K562 (cell line): ENCODE measurements around the gene DGCR2. TPM values are rescaled to one million over a fixed set of nuclear protein-coding genes. Genes with fewer than 3 reads are reported as not detected.

Experiments used
- CXXC5 ChIP-seq: fragments of 250-450 bp; sonication (Bioruptor Pico); IDR thresholded peaks from 2 replicates; pipeline ENCODE4 v1.8.0; 2022; ENCODE audit warnings: inconsistent platforms, mild to moderate bottlenecking, moderate library complexity
- HDAC1 ChIP-seq, 2 experiments: fragments of 450-650 bp; IDR thresholded peaks; 2 replicates each; pipeline ENCODE4 v1.6.1; 2016 to 2017; ENCODE audit warnings: inconsistent platforms in 1 of 2, mild to moderate bottlenecking in 1 of 2, moderate library complexity in 1 of 2
- IFI16 ChIP-seq: fragments of 250-450 bp; sonication (Bioruptor Pico); IDR thresholded peaks from 2 replicates; pipeline ENCODE4 v2.1.2; 2022; ENCODE audit warnings: mild to moderate bottlenecking, inconsistent platforms
- ILK ChIP-seq: fragments of 450-650 bp; IDR thresholded peaks from 2 replicates; pipeline ENCODE4 v1.6.1; 2016; ENCODE audit warnings: missing genetic modification characterization, low read depth, mild to moderate bottlenecking, missing compliant biosample characterization, moderate library complexity, borderline replicate concordance
- MTA3 ChIP-seq: fragments of 450-650 bp; formaldehyde crosslinking; IDR thresholded peaks from 2 replicates; pipeline ENCODE4 v1.6.1; 2017; ENCODE audit warnings: mild to moderate bottlenecking, borderline replicate concordance
- MYC ChIP-seq, 2 experiments: fragments of 250-450 bp in 1 of 2; sonication (Bioruptor Pico) in 1 of 2; IDR thresholded peaks; 2 replicates each; pipeline versions ENCODE4 v1.5.1 to v1.6.1; 2012 to 2021; ENCODE audit warnings: low read depth in 2 of 2, borderline replicate concordance in 1 of 2, improper control_type of control experiment in 1 of 2, low read length in 1 of 2, mild to moderate bottlenecking in 1 of 2, moderate library complexity in 1 of 2
- PHB2 ChIP-seq: fragments of 450-650 bp; IDR thresholded peaks from 2 replicates; pipeline ENCODE4 v1.6.1; 2017; ENCODE audit warnings: low read depth
- SNIP1 ChIP-seq: fragments of 450-650 bp; IDR thresholded peaks from 2 replicates; pipeline ENCODE4 v1.7.1; 2017; ENCODE audit warnings: low read depth, mild to moderate bottlenecking
- ZFP36 ChIP-seq: fragments of 150-350 bp; IDR thresholded peaks from 2 replicates; pipeline ENCODE4 v1.6.1; 2018; ENCODE audit warnings: low read length, low read depth; ENCODE audit not compliant: partially characterized antibody
- ZNF175 ChIP-seq: fragments of 200-800 bp; sonication (Bioruptor generic); IDR thresholded peaks from 2 replicates; pipeline ENCODE4 v1.6.1; 2016; ENCODE audit warnings: low read depth, mild to moderate bottlenecking, missing genetic modification characterization, missing compliant biosample characterization
- ZNF197 ChIP-seq: fragments of 200-800 bp; sonication (Bioruptor generic); IDR thresholded peaks from 2 replicates; pipeline ENCODE4 v1.6.1; 2016; ENCODE audit warnings: low read depth, missing genetic modification characterization, missing compliant biosample characterization
- ZNF224 ChIP-seq: sonication (generic); formaldehyde crosslinking; IDR thresholded peaks from 2 replicates; pipeline ENCODE4 v1.8.0; 2022; ENCODE audit warnings: mild to moderate bottlenecking, missing genetic modification reagents
- polyA plus RNA-seq, 8 experiments: library from polyadenylated mRNA; depleted of rRNA in 4 of 8; stranded (reverse) in 5 of 8; unstranded in 3 of 8; fragments of >200 nt; fragmentation: Nextera tagmentation in 2 of 8; fragmentation: Illumina TruSeq in 1 of 8; extraction: Ambion mirVana in 2 of 8; extraction: Trizol in 1 of 8; gene quantifications; 2 replicates each; pipeline versions ENCODE4 v1.2.1 to v1.2.3, GENCODE V29; 2011 to 2014; ENCODE audit warnings: inconsistent platforms in 1 of 8, missing spikeins in 1 of 8
- total RNA-seq, 7 experiments: library from RNA; depleted of rRNA in 6 of 7; stranded (reverse); fragments of >200 nt in 6 of 7; fragmentation: Illumina TruSeq in 2 of 7; extraction: Trizol in 2 of 7; gene quantifications; 2 replicates each; pipeline versions ENCODE4 v1.2.1 to v1.2.3, GENCODE V29; 2011 to 2021; ENCODE audit warnings: low replicate concordance in 1 of 7
- TF ChIP-seq, protein P1 (sequence below): fragments of 450-650 bp; conservative IDR thresholded peaks from 2 replicates; pipeline ENCODE4 v1.6.1; 2016; ENCODE audit warnings: missing genetic modification characterization, low read depth, mild to moderate bottlenecking, missing compliant biosample characterization, moderate library complexity
- TF ChIP-seq, protein P2 (sequence below): fragments of 250-450 bp; sonication (Bioruptor Pico); IDR thresholded peaks from 2 replicates; pipeline ENCODE4 v1.8.0; 2022; ENCODE audit warnings: moderate library complexity, mild to moderate bottlenecking, inconsistent platforms
- TF ChIP-seq, protein P3 (sequence below), 3 experiments: fragments of 200-800 bp in 1 of 3; sonication (Bioruptor generic) in 1 of 3; sonication (generic) in 1 of 3; formaldehyde crosslinking in 1 of 3; IDR thresholded peaks; 2 replicates each; pipeline versions ENCODE4 v1.6.1 to v1.8.0; 2016 to 2022; ENCODE audit warnings: mild to moderate bottlenecking in 2 of 3, missing compliant biosample characterization in 2 of 3, missing genetic modification characterization in 2 of 3, missing genetic modification reagents in 1 of 3
- TF ChIP-seq, protein P4 (sequence below), 3 experiments: fragments of 200-800 bp in 1 of 3; fragments of 250-450 bp in 1 of 3; fragments of 450-650 bp in 1 of 3; sonication (Bioruptor Pico) in 1 of 3; sonication (Bioruptor generic) in 1 of 3; formaldehyde crosslinking in 1 of 3; IDR thresholded peaks; 2 replicates each; pipeline versions ENCODE4 v1.6.1 to v1.8.0; 2016 to 2022; ENCODE audit warnings: mild to moderate bottlenecking in 2 of 3, missing genetic modification characterization in 2 of 3, missing compliant biosample characterization in 1 of 3, moderate library complexity in 1 of 3
- TF ChIP-seq, protein P5 (sequence below): IDR thresholded peaks from 2 replicates; pipeline ENCODE4 v1.6.1; 2016; ENCODE audit warnings: missing genetic modification characterization, missing compliant biosample characterization

Gene DGCR2
- total and polyA plus RNA-seq, 9 of the 15 experiments (the other 6 are each of a cell fraction or from before 2014, with no cell fraction given): 0.69 to 101 (median 56.4) TPM

DNA sequence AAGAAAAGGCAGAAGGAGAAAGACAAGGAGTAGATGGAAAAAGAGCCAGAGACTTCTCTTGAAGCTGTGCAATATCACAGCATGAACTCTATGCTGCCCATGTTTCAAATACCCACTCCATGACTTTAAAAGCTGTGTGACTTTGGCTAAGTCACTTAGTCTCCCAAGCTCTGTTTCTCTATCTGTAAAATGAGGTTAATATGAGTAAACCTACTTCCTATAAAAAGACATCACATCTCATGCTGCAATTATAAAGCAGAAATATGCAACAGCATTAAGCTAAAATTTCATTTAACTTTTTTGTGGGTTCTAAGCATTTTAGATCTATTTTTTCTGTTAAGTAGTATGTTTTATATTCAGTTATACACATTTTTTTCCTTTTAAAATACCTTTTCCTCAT is 11.6 kb downstream of the DGCR2 start (continued):
- TF ChIP-seq, protein P1, sequence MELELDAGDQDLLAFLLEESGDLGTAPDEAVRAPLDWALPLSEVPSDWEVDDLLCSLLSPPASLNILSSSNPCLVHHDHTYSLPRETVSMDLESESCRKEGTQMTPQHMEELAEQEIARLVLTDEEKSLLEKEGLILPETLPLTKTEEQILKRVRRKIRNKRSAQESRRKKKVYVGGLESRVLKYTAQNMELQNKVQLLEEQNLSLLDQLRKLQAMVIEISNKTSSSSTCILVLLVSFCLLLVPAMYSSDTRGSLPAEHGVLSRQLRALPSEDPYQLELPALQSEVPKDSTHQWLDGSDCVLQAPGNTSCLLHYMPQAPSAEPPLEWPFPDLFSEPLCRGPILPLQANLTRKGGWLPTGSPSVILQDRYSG (tag): peak; percentile 35; the same call in 1 of the 2 replicates
- TF ChIP-seq ZNF197 (CRISPR knock-in tag): no peak
- no peak for TF ChIP-seq ZNF175 (CRISPR knock-in tag)
- peak; percentile 25 for TF ChIP-seq ZFP36
- no peak for TF ChIP-seq PHB2
- no peak for TF ChIP-seq SNIP1
- no peak for TF ChIP-seq MTA3
- TF ChIP-seq, protein P2, sequence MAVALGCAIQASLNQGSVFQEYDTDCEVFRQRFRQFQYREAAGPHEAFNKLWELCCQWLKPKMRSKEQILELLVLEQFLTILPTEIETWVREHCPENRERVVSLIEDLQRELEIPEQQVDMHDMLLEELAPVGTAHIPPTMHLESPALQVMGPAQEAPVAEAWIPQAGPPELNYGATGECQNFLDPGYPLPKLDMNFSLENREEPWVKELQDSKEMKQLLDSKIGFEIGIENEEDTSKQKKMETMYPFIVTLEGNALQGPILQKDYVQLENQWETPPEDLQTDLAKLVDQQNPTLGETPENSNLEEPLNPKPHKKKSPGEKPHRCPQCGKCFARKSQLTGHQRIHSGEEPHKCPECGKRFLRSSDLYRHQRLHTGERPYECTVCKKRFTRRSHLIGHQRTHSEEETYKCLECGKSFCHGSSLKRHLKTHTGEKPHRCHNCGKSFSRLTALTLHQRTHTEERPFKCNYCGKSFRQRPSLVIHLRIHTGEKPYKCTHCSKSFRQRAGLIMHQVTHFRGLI (CRISPR knock-in tag): no peak
- no peak for TF ChIP-seq ZNF224 (CRISPR knock-in tag)
- TF ChIP-seq, protein P3, sequence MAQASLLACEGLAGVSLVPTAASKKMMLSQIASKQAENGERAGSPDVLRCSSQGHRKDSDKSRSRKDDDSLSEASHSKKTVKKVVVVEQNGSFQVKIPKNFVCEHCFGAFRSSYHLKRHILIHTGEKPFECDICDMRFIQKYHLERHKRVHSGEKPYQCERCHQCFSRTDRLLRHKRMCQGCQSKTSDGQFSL (CRISPR knock-in tag; IDR thresholded peaks at IDR 0.05): no peak
- TF ChIP-seq, protein P3 (tag; IDR thresholded peaks at IDR 0.05): no peak
- no peak for TF ChIP-seq HDAC1 (IDR thresholded peaks at IDR 0.05)
- TF ChIP-seq, protein P4, sequence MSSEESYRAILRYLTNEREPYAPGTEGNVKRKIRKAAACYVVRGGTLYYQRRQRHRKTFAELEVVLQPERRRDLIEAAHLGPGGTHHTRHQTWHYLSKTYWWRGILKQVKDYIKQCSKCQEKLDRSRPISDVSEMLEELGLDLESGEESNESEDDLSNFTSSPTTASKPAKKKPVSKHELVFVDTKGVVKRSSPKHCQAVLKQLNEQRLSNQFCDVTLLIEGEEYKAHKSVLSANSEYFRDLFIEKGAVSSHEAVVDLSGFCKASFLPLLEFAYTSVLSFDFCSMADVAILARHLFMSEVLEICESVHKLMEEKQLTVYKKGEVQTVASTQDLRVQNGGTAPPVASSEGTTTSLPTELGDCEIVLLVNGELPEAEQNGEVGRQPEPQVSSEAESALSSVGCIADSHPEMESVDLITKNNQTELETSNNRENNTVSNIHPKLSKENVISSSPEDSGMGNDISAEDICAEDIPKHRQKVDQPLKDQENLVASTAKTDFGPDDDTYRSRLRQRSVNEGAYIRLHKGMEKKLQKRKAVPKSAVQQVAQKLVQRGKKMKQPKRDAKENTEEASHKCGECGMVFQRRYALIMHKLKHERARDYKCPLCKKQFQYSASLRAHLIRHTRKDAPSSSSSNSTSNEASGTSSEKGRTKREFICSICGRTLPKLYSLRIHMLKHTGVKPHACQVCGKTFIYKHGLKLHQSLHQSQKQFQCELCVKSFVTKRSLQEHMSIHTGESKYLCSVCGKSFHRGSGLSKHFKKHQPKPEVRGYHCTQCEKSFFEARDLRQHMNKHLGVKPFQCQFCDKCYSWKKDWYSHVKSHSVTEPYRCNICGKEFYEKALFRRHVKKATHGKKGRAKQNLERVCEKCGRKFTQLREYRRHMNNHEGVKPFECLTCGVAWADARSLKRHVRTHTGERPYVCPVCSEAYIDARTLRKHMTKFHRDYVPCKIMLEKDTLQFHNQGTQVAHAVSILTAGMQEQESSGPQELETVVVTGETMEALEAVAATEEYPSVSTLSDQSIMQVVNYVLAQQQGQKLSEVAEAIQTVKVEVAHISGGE (CRISPR knock-in tag; IDR thresholded peaks at IDR 0.05): no peak
- TF ChIP-seq, protein P5, sequence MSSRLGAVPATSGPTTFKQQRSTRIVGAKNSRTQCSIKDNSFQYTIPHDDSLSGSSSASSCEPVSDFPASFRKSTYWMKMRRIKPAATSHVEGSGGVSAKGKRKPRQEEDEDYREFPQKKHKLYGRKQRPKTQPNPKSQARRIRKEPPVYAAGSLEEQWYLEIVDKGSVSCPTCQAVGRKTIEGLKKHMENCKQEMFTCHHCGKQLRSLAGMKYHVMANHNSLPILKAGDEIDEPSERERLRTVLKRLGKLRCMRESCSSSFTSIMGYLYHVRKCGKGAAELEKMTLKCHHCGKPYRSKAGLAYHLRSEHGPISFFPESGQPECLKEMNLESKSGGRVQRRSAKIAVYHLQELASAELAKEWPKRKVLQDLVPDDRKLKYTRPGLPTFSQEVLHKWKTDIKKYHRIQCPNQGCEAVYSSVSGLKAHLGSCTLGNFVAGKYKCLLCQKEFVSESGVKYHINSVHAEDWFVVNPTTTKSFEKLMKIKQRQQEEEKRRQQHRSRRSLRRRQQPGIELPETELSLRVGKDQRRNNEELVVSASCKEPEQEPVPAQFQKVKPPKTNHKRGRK (tag): no peak
- TF ChIP-seq CXXC5 (CRISPR knock-in tag): no peak
- TF ChIP-seq IFI16 (CRISPR knock-in tag): no peak
- TF ChIP-seq MYC (IDR thresholded peaks at IDR 0.05; ENCODE audit: low read depth, low read length): peak; percentile 2; the same call in 1 of the 2 replicates
- no peak for TF ChIP-seq MYC (CRISPR knock-in tag; IDR thresholded peaks at IDR 0.05; ENCODE audit: borderline replicate concordance, low read depth)
- 0 out of 2 replicates have a peak, but pooled peaks have one; percentile 12 for TF ChIP-seq ILK (tag)
